HG03060 (cell line): ENCODE results near the gene TRAF2.
A peak's percentile ranks its signal among the peaks of the same experiment; 100 is the strongest.
"Not testable (repeated sequence)": the region's sequence is repeated elsewhere in the genome, so short reads cannot be mapped to it uniquely, and the experiment has no call there.

Source experiments
- ATAC-seq: cut with Tn5 transposase; IDR thresholded peaks from one replicate; pipeline ENCODE4 v1.9.1; 2021; ENCODE audit warnings: low read depth, moderate number of reproducible peaks; ENCODE audit not compliant: unreplicated experiment

Gene TRAF2

GRCh38 chr9:136885950-136886578 lies at the start of gene TRAF2:
Gene TRAF2, plus strand, starts transcription at chr9:136886516. Its CDS starts 12,225 bp downstream, at chr9:136898741.
- peak; percentile 51 for ATAC-seq

DNA sequence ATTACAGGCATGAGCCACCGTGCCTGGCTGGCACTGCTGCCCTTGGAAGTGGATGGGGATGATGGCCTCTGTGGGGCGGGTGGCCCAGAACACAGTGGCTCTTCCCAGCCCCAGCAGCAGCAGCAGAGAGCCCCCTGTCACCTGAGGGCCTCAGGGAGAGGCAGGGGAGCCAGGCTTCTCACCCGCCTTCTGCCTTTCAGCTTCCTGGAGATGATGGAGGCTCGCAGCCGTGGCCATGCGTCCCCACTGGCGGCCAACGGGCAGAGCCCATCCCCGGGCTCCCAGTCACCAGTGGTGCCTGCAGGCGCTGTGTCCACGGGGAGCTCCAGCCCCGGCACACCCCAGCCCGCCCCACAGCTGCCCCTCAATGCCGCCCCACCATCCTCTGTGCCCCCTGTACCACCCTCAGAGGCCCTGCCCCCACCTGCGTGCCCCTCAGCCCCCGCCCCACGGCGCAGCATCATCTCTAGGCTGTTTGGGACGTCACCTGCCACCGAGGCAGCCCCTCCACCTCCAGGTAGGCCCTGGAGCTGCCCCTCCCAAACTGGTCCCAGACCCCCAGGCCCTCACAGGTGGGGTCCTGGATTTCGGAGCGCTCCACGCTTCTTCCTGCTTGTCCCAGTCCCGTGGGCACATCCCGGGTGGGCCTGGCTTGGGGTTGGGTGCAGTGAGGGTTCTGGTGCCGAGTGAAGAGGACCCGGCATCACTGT lies 49.0 kb upstream of the TRAF2 start:
- ATAC-seq: no peak

DNA sequence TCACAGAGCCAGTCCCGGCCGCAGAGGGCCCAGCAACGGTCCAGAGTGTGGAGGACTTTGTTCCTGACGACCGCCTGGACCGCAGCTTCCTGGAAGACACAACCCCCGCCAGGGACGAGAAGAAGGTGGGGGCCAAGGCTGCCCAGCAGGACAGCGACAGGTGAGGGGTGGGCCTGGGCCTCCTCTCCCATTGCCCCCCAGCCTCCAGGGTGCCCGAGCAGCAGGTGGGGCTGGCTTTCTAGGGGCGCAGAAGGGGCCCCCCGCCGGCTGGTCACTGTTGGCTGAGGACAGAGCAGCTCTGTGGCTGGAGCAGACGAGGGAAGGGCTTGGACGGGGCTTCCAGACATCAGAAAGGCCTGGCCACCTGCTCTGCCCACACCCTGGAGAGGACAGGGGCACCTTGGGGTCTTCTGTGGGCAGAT lies 48.4 kb upstream of the TRAF2 start:
- ATAC-seq: not testable (repeated sequence)

- no peak for ATAC-seq
Observed at GRCh38 chr9:136838314-136839228, 47.7 kb upstream of the TRAF2 start.

GRCh38 chr9:136839229-136840139 lies 46.8 kb upstream of the TRAF2 start:
- no peak for ATAC-seq

- ATAC-seq: no peak
Observed at GRCh38 chr9:136840140-136840876, 46.0 kb upstream of the TRAF2 start.

DNA sequence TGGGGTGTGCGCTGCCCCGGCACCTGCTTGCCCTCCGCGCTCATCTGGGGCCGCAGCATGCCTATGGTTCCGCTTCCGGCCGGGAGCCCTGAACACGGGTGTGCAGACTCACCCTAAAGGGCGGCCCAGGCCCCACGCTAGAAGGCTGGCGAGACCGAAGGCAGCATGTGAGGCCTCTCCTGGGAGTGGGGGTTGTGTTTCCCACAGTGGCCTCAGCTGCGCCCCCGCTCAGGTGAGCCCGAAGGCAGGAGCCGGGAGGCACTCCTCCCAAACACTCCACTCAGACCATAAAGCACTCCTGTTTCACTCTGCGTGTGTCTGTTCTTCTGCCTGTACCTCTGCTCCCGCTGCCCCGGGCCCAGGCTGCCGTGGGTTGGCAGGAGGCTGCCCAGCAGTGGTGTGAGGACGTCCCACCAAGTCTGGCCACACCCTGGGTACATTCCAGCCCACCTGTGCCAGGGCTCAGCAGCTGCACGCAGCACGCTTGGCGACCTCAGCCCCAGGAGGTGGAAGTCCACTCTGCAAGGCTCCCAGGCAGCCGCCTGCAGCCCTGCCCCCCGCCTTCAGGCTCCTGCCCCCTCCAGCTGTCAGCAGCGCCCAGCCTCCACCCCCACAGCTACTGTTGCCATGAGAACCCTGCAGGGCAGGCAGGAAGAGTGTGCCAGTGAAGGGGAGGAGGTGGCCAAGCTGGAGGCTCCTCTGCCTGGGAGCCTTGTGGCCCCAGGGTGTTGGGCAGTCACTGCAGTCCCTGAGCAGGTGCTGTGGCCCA lies 45.3 kb upstream of the TRAF2 start:
- ATAC-seq: no peak

DNA sequence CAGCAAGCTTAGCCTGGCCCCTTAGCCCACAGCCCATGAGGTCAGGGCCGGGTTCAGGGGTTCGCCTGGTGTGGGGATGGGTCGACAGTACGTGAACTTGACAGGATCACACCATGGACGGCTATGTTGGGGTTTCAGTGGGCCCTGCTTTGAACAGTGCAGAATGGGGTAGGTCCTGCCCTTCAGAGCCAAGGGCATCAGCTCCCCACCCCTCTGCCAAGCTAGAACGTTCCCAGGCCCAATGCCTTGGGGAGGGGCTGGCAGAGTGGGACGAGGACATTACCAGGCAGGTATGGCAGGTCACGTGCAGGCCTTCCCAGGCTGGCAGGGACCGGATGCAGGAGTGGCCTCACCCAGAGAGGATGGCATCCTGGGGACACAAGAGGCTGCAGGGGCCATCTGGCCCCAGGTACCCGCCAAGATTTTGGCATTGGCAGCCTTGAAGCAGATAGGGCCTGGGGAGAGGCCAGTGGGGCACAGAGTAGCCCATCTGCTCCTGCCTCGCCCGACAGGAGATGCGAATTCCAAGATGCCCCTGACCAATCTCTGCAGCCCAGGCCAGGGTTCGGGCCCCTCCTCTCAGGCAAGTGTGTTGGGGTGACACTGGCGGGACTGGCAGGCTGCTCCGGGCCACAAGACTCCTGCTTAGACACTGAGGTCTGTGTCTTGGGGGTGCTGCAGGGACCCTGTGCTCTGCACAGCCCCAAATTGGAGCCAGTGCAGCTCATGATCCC lies 44.5 kb upstream of the TRAF2 start:
- not testable (repeated sequence) for ATAC-seq

GRCh38 chr9:136842380-136842948 lies 43.9 kb upstream of the TRAF2 start, which contains the start of gene AJM1:
Gene AJM1, plus strand, starts transcription at chr9:136842478. Its CDS starts 1,937 bp downstream, at chr9:136844415.
- ATAC-seq: not testable (repeated sequence)

DNA sequence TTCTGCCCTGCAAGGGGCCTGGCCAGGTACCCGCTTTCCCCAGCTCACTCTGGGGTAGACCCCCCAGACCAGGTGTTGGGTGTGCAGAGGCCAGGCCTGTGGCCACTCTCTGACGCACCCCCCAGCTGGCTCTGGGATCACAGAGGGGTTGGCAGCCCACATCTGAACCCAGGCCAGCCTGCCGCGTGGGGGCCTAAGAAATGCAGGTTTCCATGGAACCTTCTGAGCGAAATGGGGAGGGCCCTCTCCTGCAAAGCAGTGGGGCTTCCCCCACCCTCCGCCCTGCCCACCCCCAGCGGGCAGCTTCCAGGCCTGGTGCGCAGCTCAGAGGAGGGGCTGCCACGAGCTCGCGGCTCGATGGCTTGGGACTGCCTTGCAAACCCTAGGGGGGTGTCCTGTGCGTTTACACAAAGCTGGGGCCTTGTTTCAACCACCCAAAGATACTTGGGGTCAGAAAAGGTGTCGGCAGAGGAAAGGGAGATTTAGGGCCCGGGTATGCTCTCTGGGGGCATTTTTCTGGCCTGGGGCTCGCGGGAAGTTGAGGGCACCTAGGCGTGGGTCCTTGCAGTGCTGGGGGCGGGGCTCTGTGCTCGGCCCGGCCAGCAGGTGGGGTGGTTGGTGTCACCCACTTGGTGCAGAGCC lies 43.0 kb upstream of the TRAF2 start:
- ATAC-seq: not testable (repeated sequence)

GRCh38 chr9:136843801-136844740 lies 42.2 kb upstream of the TRAF2 start:
- ATAC-seq: not testable (repeated sequence)

GRCh38 chr9:136844761-136845464 lies 41.4 kb upstream of the TRAF2 start:
- no peak for ATAC-seq

DNA sequence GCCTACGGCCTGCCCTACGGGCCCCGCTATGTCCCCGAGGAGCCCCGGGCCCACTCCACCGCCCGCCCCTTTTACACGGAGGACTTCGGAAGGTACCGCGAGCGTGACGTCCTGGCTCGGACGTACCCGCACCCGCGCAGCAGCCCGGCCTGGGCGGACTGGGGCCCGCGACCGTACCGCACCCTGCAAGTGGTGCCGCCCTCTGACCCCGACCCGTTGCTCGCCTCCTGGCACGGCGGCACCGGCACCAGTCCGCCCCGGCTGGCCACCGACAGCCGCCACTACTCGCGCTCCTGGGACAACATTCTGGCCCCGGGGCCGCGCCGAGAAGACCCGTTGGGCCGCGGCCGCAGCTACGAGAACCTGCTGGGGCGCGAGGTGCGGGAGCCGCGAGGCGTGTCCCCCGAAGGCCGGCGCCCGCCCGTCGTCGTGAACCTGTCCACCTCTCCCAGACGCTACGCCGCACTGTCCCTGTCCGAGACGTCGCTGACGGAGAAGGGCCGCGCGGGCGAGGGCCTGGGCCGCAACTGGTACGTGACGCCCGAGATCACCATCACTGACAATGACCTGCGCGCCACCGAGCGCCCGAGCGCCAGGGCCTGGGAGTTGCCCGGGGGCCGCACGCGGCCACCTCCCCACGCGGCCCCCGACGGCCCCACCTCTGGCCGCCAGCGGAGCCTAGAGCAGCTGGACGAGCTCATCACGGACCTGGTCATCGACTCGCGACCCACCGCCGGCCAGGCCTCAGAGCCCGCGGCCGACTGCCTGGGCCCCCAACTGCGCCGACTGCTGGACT lies 40.7 kb upstream of the TRAF2 start:
- ATAC-seq: no peak

- no peak for ATAC-seq
Observed at GRCh38 chr9:136846376-136847087, 39.8 kb upstream of the TRAF2 start.
